GM21576 (cell line): ENCODE data around the gene FCMR.
"Not testable (repeated sequence)": the region's sequence is repeated elsewhere in the genome, so short reads cannot be mapped to it uniquely, and the experiment has no call there.

Experiments used
- ATAC-seq: cut with Tn5 transposase; IDR thresholded peaks from one replicate; pipeline ENCODE4 v1.9.1; 2021; ENCODE audit warnings: mild to moderate bottlenecking, moderate library complexity; ENCODE audit not compliant: unreplicated experiment

The FCMR gene

GRCh38 chr1:206880314-206880713 is 41.4 kb downstream of the FCMR start:
- ATAC-seq: no peak

GRCh38 chr1:206878456-206878855 is 43.3 kb downstream of the FCMR start:
- no peak for ATAC-seq

GRCh38 chr1:206875752-206876377 is 45.9 kb downstream of the FCMR start:
- ATAC-seq: no peak

GRCh38 chr1:206873603-206874188 is 48.0 kb downstream of the FCMR start:
- no peak for ATAC-seq

- no peak for ATAC-seq
Observed at GRCh38 chr1:206872139-206872538, 49.6 kb downstream of the FCMR start.

- no peak for ATAC-seq
Observed at GRCh38 chr1:206868264-206868663, 53.5 kb downstream of the FCMR start.

- no peak for ATAC-seq
Observed at GRCh38 chr1:206867716-206868115, 54.0 kb downstream of the FCMR start.

- no peak for ATAC-seq
Observed at GRCh38 chr1:206867239-206867638, 54.5 kb downstream of the FCMR start.

- ATAC-seq: no peak
Observed at GRCh38 chr1:206866062-206866461, 55.7 kb downstream of the FCMR start.

GRCh38 chr1:206864939-206865671 is 56.6 kb downstream of the FCMR start, which contains the start of gene IL20:
Gene IL20 (plus strand): TSS chr1:206865623. CDS start chr1:206865853, 230 bp downstream.
- ATAC-seq: no peak

GRCh38 chr1:206863266-206863665 is 58.5 kb downstream of the FCMR start:
- ATAC-seq: no peak

- ATAC-seq: no peak
Observed at GRCh38 chr1:206860165-206860564, 61.6 kb downstream of the FCMR start.

GRCh38 chr1:206859082-206859521 is 62.6 kb downstream of the FCMR start:
- no peak for ATAC-seq

GRCh38 chr1:206856674-206857464 is 64.9 kb downstream of the FCMR start:
- no peak for ATAC-seq

GRCh38 chr1:206855859-206856258 is 65.9 kb downstream of the FCMR start:
- ATAC-seq: no peak

- ATAC-seq: no peak
Observed at GRCh38 chr1:206854401-206855129, 67.2 kb downstream of the FCMR start.

GRCh38 chr1:206853696-206854095 is 68.0 kb downstream of the FCMR start:
- not testable (repeated sequence) for ATAC-seq
